Gastroesophageal sphincter (tissue), 3 donors: ENCODE measurements around the gene MLH3.

ENCODE experiments used
- CTCF ChIP-seq, 4 experiments: fragments of 200-600 bp in 2 of 4; fragments of 450-650 bp in 2 of 4; sonication (generic) in 1 of 4; IDR thresholded peaks; one replicate each; pipeline ENCODE4 v1.5.1; 2017 to 2019; ENCODE audit warnings: antibody characterized with exemption in 4 of 4, mild to moderate bottlenecking in 2 of 4, moderate library complexity in 2 of 4
- POLR2A ChIP-seq, 2 donors: fragments of 450-650 bp; IDR thresholded peaks; one replicate each; pipeline ENCODE4 v1.6.1; 2017; ENCODE audit warnings: antibody characterized with exemption in 2 of 2, mild to moderate bottlenecking in 2 of 2, moderate library complexity in 1 of 2

DNA sequence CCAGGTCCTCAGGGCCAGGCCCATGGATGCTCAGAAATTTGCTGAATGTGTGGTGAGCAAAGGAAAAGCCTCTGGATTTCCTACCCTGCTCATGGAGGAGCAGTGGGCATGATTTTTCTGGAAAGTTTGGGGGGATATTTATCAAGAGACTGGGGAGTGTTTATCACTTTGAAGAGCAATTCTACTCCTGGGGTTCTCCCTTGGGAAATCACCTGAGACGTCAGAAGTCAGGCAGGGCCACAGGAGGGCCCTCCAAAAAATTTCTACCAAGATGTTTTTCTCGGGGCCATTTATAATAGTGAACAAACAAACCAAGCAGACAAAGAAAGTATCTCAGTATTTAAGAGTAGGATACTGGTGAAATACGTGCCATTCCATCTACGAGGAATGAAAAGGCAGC is 68.6 kb downstream of the MLH3 start:
- TF ChIP-seq POLR2A (IDR thresholded peaks at IDR 0.05), result no peak
- TF ChIP-seq CTCF (IDR thresholded peaks at IDR 0.05), result no peak
